Uterus (tissue), 4 donors: ENCODE results near the gene C1orf141. TPM values are rescaled to one million over a fixed set of nuclear protein-coding genes. Genes with fewer than 3 reads are reported as not detected.

ENCODE experiments used
- DNase-seq, 2 donors: peaks; one replicate each; pipeline ENCODE4 v3.0.0-alpha.2; 2019 to 2020
- H3K27ac ChIP-seq, 2 donors: fragments of 200-600 bp; sonication (generic); 1 replicate in 1 of 2; 2 replicates in 1 of 2; pipeline ENCODE4 v1.5.1; 2016 to 2018
- H3K27me3 ChIP-seq, 2 donors: fragments of 200-600 bp; sonication (generic); one replicate each; pipeline ENCODE4 v1.5.1; 2018 to 2019; ENCODE audit warnings: control low read depth in 1 of 2
- H3K36me3 ChIP-seq, 2 donors: fragments of 200-600 bp; sonication (generic); one replicate each; pipeline ENCODE4 v1.5.1; 2019; ENCODE audit warnings: control low read depth in 1 of 2
- H3K4me1 ChIP-seq, 2 donors: fragments of 200-600 bp; sonication (generic); one replicate each; pipeline ENCODE4 v1.5.1; 2018 to 2019; ENCODE audit warnings: control low read depth in 1 of 2
- H3K4me3 ChIP-seq, 2 donors: fragments of 200-600 bp; sonication (generic); 1 replicate in 1 of 2; 2 replicates in 1 of 2; pipeline ENCODE4 v1.5.1; 2018 to 2019; ENCODE audit warnings: mild to moderate bottlenecking in 1 of 2
- H3K9me3 ChIP-seq, 2 donors: fragments of 200-600 bp; sonication (generic); one replicate each; pipeline ENCODE4 v1.5.1; 2019; ENCODE audit warnings: control low read depth in 1 of 2
- POLR2A ChIP-seq, 2 donors: fragments of 450-650 bp; IDR thresholded peaks; one replicate each; pipeline ENCODE4 v1.6.1; 2016; ENCODE audit warnings: antibody characterized with exemption in 2 of 2, mild to moderate bottlenecking in 1 of 2, moderate library complexity in 1 of 2
- intact Hi-C: fragments of 100-400 bp; cut with DNase I; formaldehyde crosslinking; loops from one replicate; pipeline ENCODE4 v1.15.1; 2023; ENCODE audit warnings: low total_unique reads
- total RNA-seq, 4 donors: library from RNA; depleted of rRNA in 3 of 4; stranded (reverse); fragments of >200 nt in 3 of 4; gene quantifications; one replicate each; pipeline versions ENCODE4 v1.1.0 to v1.2.4, GENCODE V29; 2014 to 2023
- TF ChIP-seq, protein P1 (sequence below), 4 experiments: fragments of 200-600 bp in 2 of 4; fragments of 450-650 bp in 2 of 4; sonication (generic) in 2 of 4; IDR thresholded peaks; one replicate each; pipeline ENCODE4 v1.5.1; 2016 to 2019; ENCODE audit warnings: antibody characterized with exemption in 4 of 4, mild to moderate bottlenecking in 2 of 4, moderate library complexity in 1 of 4
- donor health status: DM: yes; HTN: yes; CAD: no.

Gene C1orf141
- total RNA-seq, 4 donors from 2014 or later = not detected

DNA sequence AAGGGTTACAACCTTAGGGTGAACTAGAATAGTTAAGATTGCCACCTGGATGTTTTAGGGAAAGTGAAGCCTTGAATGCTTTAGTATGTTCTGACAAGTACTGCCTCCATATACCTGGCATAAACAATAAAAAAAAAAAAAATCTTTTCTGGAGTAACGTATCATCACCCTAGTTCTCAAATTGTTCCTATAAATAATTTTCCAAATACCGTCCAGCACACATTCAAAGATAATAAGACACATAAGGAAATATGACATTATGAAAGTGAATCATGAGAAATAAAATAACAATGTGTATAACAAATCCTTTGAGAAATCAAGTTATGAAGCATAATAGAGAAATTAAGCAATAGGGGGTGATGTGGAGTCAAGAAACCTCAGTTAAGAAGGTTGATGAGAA, 20.6 kb downstream of the C1orf141 start:
- TF ChIP-seq POLR2A (IDR thresholded peaks at IDR 0.05) = no peak
- TF ChIP-seq, protein P1, sequence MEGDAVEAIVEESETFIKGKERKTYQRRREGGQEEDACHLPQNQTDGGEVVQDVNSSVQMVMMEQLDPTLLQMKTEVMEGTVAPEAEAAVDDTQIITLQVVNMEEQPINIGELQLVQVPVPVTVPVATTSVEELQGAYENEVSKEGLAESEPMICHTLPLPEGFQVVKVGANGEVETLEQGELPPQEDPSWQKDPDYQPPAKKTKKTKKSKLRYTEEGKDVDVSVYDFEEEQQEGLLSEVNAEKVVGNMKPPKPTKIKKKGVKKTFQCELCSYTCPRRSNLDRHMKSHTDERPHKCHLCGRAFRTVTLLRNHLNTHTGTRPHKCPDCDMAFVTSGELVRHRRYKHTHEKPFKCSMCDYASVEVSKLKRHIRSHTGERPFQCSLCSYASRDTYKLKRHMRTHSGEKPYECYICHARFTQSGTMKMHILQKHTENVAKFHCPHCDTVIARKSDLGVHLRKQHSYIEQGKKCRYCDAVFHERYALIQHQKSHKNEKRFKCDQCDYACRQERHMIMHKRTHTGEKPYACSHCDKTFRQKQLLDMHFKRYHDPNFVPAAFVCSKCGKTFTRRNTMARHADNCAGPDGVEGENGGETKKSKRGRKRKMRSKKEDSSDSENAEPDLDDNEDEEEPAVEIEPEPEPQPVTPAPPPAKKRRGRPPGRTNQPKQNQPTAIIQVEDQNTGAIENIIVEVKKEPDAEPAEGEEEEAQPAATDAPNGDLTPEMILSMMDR (IDR thresholded peaks at IDR 0.05) = no peak
- no peak overlapping the region for H3K27ac ChIP-seq
- H3K4me1 ChIP-seq = no peaks in the 10 kb centered on the region
- H3K4me3 ChIP-seq = no peak overlapping the region
- no peak for DNase-seq
- H3K9me3 ChIP-seq = no peaks in the 10 kb centered on the region
- no peaks in the 10 kb centered on the region for H3K36me3 ChIP-seq
- intact Hi-C loops = no loop called here
- no peaks in the 10 kb centered on the region for H3K27me3 ChIP-seq

DNA sequence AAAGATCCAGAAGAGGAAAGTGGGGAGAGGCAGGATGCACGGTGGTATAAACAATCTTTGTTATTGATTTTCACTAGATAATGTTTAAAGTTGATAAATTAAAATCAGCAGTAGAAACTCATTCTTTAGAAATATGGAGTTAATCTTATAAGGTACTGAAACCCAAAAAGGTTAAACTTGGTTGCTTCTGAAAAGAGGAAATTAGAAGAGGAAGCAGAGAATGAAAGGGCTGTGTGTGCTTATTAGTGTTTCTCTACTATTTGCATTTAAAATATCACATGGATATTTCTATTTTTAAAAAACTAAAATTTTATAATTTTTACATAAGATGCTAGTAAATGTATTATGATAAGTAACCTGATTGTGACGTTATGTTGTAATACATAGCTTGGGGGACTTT, 24.4 kb downstream of the C1orf141 start:
- no peaks in the 10 kb centered on the region for H3K27me3 ChIP-seq
- no peak for DNase-seq
- intact Hi-C loops = no loop called here
- no peaks in the 10 kb centered on the region for H3K9me3 ChIP-seq
- H3K36me3 ChIP-seq = no peaks in the 10 kb centered on the region
- H3K4me3 ChIP-seq = no peak overlapping the region
- H3K4me1 ChIP-seq = no peaks in the 10 kb centered on the region
- H3K27ac ChIP-seq = no peak overlapping the region
- no peak for TF ChIP-seq POLR2A (IDR thresholded peaks at IDR 0.05)
- TF ChIP-seq, protein P1 (IDR thresholded peaks at IDR 0.05) = no peak

DNA sequence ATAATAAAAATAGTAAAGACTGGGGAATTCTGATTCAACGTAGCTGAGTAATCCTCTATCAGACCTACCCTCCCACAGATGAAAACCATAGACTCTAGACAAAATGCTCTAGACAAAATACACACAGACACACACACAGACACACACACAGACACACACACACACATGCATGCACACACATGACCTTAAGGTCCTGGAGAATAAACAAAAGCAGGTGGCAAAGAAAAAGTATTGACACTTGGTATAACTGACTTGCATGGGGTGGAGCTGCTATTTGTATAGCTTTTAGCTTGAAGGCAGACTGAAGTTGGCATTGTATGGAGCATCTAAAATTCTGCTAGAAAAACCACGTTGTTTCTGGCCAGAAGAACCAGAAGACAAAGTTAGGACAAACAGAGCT, 29.3 kb downstream of the C1orf141 start:
- TF ChIP-seq POLR2A (IDR thresholded peaks at IDR 0.05) = no peak
- TF ChIP-seq, protein P1 (IDR thresholded peaks at IDR 0.05) = no peak
- intact Hi-C loops = no loop called here
- no peaks in the 10 kb centered on the region for H3K9me3 ChIP-seq

DNA sequence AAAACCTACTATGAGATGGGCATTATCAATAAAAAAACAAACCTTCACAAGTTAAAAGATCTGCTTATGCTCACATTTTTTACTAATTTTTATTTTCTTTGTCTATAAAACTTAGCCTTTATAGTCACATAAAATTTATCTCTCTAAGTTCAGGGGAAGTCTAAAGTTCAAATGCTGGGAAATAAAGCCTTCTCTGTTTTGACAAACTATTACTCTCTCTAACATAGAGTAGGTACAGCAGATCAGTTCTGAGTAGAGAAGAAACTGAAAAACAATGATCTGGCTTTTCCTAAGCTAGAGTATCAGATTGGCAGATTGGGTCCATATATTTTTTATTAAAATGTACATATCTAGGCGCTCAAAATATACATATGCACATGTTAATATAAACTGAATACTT, 31.2 kb downstream of the C1orf141 start:
- Histone ChIP-seq H3K27me3 (no peaks in the 10 kb centered on the region), H3K4me1 (no peaks in the 10 kb centered on the region), H3K36me3 (no peaks in the 10 kb centered on the region), H3K4me3 (no peak overlapping the region), H3K9me3 (no peaks in the 10 kb centered on the region), H3K27ac (no peak overlapping the region)
- TF ChIP-seq, protein P1 (IDR thresholded peaks at IDR 0.05) = no peak
- no peak for TF ChIP-seq POLR2A (IDR thresholded peaks at IDR 0.05)
- no peak for DNase-seq
- intact Hi-C loops = no loop called here

More for the DNA sequence above, 29.3 kb downstream of the C1orf141 start:
- H3K4me3 ChIP-seq = no peak overlapping the region
- no peaks in the 10 kb centered on the region for H3K36me3 ChIP-seq
- DNase-seq = no peak
- no peaks in the 10 kb centered on the region for H3K4me1 ChIP-seq
- no peak overlapping the region for H3K27ac ChIP-seq
- no peaks in the 10 kb centered on the region for H3K27me3 ChIP-seq

DNA sequence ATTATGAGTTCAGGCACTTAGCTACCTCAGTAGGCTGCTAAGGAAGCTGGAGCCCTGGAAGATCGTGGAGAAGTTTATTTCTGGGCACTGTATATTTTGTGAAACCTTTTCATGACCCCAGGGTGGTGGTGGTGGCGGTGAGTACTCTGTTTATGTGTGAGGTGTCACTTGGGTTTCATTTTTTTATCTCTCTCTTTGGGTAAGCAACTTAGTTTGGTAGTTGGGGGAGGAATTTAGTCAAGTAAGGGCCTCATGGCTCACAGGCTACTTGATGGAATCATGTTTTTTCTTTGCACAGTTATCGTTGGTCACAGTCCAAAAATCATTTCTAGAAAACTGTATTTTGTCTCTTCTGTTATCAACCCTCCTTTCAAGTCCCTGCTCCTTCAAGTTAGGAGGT, 33.9 kb downstream of the C1orf141 start:
- H3K9me3 ChIP-seq = no peaks in the 10 kb centered on the region
- H3K27me3 ChIP-seq = no peaks in the 10 kb centered on the region
- intact Hi-C loops = no loop called here
- no peak for DNase-seq
- no peak for TF ChIP-seq POLR2A (IDR thresholded peaks at IDR 0.05)
- TF ChIP-seq, protein P1 (IDR thresholded peaks at IDR 0.05) = no peak
- no peaks in the 10 kb centered on the region for H3K36me3 ChIP-seq
- H3K27ac ChIP-seq = no peak overlapping the region
- H3K4me3 ChIP-seq = no peak overlapping the region
- H3K4me1 ChIP-seq = no peaks in the 10 kb centered on the region
